Kidney (tissue), 14 donors: Measurements from ENCODE around the gene CCSAP. TPM values are rescaled to one million over a fixed set of nuclear protein-coding genes. Genes with fewer than 3 reads are reported as not detected.

Experiments
- DNase-seq, 5 donors: peaks; one replicate each; pipeline ENCODE4 v3.0.0-alpha.2; 2013 to 2020
- FAIRE-seq: peaks from 2 replicates; lab custom pipeline; 2012; peaks lifted over from hg19 to GRCh38; lab: Jason Lieb, UNC
- H3K27ac ChIP-seq, 2 donors: one replicate each; pipeline ENCODE4 v1.7.0; 2013; ENCODE audit warnings: low read depth in 2 of 2, low read length in 2 of 2, inconsistent platforms in 1 of 2
- H3K27me3 ChIP-seq: one replicate; pipeline ENCODE4 v1.7.1; 2013; ENCODE audit warnings: low read length, inconsistent platforms; ENCODE audit not compliant: control insufficient read depth, insufficient read depth
- H3K36me3 ChIP-seq, 3 donors: one replicate each; pipeline versions ENCODE4 v1.7.0 to v1.7.1; 2013; ENCODE audit warnings: low read length in 3 of 3, control low read depth in 1 of 3, inconsistent platforms in 1 of 3; ENCODE audit not compliant: insufficient read depth in 3 of 3, control insufficient read depth in 2 of 3
- H3K4me1 ChIP-seq, 3 donors: one replicate each; pipeline versions ENCODE4 v1.7.0 to v1.7.1; 2013; ENCODE audit warnings: low read length in 3 of 3, inconsistent platforms in 1 of 3, low read depth in 1 of 3; ENCODE audit not compliant: control insufficient read depth in 2 of 3, insufficient read depth in 2 of 3
- H3K4me3 ChIP-seq, 3 donors: one replicate each; pipeline versions ENCODE4 v1.7.0 to v1.8.1; 2013; ENCODE audit warnings: low read length in 3 of 3, control low read depth in 1 of 3, inconsistent platforms in 1 of 3
- H3K9ac ChIP-seq, 3 donors: one replicate each; pipeline versions ENCODE4 v1.7.0 to v1.7.1; 2013; ENCODE audit warnings: low read length in 3 of 3, control low read depth in 1 of 3, inconsistent platforms in 1 of 3
- H3K9me3 ChIP-seq, 3 donors: one replicate each; pipeline versions ENCODE4 v1.7.0 to v1.7.1; 2013; ENCODE audit warnings: low read length in 3 of 3, control low read depth in 1 of 3, inconsistent platforms in 1 of 3; ENCODE audit not compliant: control insufficient read depth in 2 of 3, insufficient read depth in 1 of 3
- intact Hi-C: fragments of 100-400 bp; cut with DNase I; formaldehyde crosslinking; loops from one replicate; pipeline ENCODE4 v1.11.1; 2022
- polyA plus RNA-seq: library from polyadenylated mRNA; stranded (reverse); fragments of 350-450 nt; fragmentation: Illumina TruSeq; extraction: RNeasy Lipid Tissue Mini Kit (QIAGEN cat#74804); gene quantifications from one replicate; pipeline ENCODE4 v1.2.3, GENCODE V29; 2014; ENCODE audit warnings: low read depth, low replicate concordance; ENCODE audit not compliant: insufficient read depth
- total RNA-seq: library from RNA; stranded (reverse); fragmentation: NEBNext Ultra II Directional; extraction: Animal tissue kit (Norgen Biotek cat#: 25700); gene quantifications from one replicate; pipeline ENCODE4 v1.2.1, GENCODE V29; 2021
- TF ChIP-seq, protein P1 (sequence below): IDR thresholded peaks from 3 replicates; pipeline ENCODE4 v1.5.1; 2012; ENCODE audit warnings: mild to moderate bottlenecking, moderate library complexity, borderline replicate concordance; ENCODE audit not compliant: insufficient read depth; ENCODE audit errors: extremely low read depth
- donor health status: control.
- donor health status: control.
- donor health status: control.
- donor health status: control.
- donor health status: control.
- donor health status: DM: yes; HTN: yes; CAD: no.
- donor health status: Normal renal cell carcinoma (clear cell type).

The CCSAP gene
- total and polyA plus RNA-seq, 2 donors from 2014 or later, result 0.84 to 3.1 TPM

DNA sequence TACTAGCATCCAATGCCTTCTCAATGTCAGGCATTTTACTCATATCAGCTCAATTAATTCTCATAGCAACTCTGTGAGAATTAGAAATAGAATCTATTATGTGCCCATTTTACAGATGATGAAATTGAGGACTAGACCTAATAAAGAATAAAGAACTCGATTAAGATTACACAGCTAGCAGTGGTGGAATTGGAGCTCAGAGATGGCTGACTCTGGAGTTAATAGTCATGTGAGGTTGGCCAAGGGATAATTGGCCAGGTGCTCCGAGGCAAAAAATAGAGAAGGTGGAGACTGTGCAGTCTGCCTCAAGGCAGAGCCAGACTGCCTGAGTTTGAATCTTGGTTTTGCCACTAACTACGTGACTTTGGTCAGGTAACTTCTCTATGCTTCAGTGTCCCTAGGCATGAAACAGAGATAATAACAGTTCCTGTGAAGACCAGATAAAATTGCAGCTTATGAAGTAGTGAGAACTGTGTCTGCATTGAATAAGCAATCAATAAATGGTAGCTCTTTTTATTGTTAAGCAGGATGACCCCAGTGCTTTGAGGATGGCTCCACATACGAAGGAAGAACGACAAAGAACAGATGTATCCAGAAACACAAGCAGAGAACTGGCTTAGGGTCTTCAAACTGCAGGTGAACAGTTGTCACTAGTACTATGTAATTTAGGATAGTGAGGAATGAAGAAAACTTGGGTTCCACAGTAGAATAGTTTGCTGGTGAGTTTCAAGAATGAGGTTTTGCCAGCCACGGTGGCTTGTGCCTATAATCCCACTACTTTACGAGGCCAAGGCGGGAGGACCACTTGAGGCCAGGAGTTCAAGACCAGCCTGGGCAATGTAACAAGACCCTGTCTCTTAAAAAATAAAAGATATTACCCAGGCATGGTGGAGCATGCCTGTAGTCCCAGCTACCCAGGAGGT, 6.9 kb upstream of the CCSAP start:
- Histone ChIP-seq H3K27me3 (no peaks in the 10 kb centered on the region), H3K27ac (no peak overlapping the region)

DNA sequence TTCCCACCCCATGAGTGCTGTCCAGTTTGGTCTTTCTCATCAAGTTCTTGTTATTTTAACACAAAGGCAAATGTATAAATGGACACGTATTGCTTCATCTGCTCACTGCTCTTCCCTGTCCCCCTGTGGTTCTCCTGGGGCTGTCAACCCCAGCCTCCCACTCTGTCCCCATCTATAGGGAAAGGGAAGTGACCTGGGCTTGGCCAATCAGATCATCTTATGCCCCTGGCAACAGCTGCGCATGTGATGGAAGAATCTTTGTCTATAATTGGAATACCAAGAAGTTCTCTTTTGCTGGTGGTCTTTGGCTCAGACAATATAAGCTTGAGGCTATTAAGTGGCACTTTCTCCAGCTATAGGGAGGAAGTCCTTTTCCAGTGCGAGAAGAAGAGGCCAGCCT, 4.7 kb upstream of the CCSAP start:
- Histone ChIP-seq H3K4me3 (no peak overlapping the region), H3K9ac (no peak overlapping the region), H3K27me3 (no peaks in the 10 kb centered on the region), H3K27ac (no peak overlapping the region), H3K4me1 (peaks cover 0 to 2% (median 0%) of the 10 kb centered on the region in 3 donors), H3K9me3 (no peaks in the 10 kb centered on the region), H3K36me3 (no peaks in the 10 kb centered on the region)
- intact Hi-C loops, result no loop called here
- TF ChIP-seq, protein P1, sequence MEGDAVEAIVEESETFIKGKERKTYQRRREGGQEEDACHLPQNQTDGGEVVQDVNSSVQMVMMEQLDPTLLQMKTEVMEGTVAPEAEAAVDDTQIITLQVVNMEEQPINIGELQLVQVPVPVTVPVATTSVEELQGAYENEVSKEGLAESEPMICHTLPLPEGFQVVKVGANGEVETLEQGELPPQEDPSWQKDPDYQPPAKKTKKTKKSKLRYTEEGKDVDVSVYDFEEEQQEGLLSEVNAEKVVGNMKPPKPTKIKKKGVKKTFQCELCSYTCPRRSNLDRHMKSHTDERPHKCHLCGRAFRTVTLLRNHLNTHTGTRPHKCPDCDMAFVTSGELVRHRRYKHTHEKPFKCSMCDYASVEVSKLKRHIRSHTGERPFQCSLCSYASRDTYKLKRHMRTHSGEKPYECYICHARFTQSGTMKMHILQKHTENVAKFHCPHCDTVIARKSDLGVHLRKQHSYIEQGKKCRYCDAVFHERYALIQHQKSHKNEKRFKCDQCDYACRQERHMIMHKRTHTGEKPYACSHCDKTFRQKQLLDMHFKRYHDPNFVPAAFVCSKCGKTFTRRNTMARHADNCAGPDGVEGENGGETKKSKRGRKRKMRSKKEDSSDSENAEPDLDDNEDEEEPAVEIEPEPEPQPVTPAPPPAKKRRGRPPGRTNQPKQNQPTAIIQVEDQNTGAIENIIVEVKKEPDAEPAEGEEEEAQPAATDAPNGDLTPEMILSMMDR, result no peak
- FAIRE-seq, result no peak
- no peak for DNase-seq

More for the DNA sequence above, 6.9 kb upstream of the CCSAP start:
- Histone ChIP-seq H3K4me3 (no peak overlapping the region), H3K4me1 (no peaks in the 10 kb centered on the region), H3K36me3 (no peaks in the 10 kb centered on the region), H3K9me3 (no peaks in the 10 kb centered on the region), H3K9ac (no peak overlapping the region)
- TF ChIP-seq, protein P1, result no peak
- intact Hi-C loops, result no loop called here
- no peak for DNase-seq
- FAIRE-seq, result no peak

DNA sequence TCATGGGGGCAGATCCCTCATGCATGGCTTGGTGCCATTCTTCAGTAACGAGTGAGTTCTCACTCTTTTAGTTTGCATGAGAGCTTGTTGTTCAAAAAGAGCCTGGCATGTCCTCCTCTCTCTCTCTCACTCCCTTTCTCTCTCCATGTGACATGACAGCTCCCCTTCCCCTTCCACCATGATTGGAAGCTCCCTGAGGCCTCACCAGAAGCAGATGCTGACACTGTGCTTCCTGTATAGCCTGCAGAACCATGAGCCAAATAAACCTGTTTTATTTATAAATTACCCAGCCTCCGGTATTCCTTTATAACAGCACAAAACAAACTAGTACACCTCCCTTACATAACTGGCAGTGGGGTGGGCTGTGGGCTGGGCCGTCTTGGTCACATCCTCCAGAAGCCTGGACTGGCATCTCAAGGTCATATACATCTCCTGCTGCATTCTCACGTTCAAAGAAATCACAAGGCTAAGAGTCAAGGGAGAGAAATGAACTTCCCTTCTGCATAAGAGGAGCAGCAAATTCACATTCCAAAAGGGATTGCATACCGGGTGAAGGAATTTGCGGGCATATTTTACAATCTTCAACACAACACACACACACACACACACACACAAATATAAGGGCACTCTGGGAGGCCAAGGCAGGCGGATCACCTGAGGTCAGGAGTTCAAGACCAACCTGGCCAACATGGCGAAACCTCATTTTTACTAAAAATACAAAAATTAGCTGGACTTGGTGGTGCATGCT, 2.3 kb upstream of the CCSAP start:
- FAIRE-seq, result no peak
- intact Hi-C loops, result no loop called here
- no peak overlapping the region for H3K9ac ChIP-seq

More for the DNA sequence above, 2.3 kb upstream of the CCSAP start:
- H3K4me3 ChIP-seq, result no peak overlapping the region
- H3K27me3 ChIP-seq, result no peaks in the 10 kb centered on the region
- H3K36me3 ChIP-seq, result no peaks in the 10 kb centered on the region
- H3K9me3 ChIP-seq, result no peaks in the 10 kb centered on the region
- DNase-seq, result no peak
- H3K4me1 ChIP-seq, result peaks cover 0 to 6% (median 0%) of the 10 kb centered on the region in 3 donors
- no peak overlapping the region for H3K27ac ChIP-seq
- TF ChIP-seq, protein P1, result no peak
